ENCODE data around the gene HACL1.
"Not testable (repeated sequence)": the region's sequence is repeated elsewhere in the genome, so short reads cannot be mapped to it uniquely, and the experiment has no call there.

The HACL1 gene

GRCh38 chr3:15538345-15538744, 63.0 kb downstream of the HACL1 start:
- H3K4me2 ChIP-seq (ENCODE audit: low read length): no peak overlapping the region
- no peaks in the 10 kb centered on the region for H3K4me1 ChIP-seq (ENCODE audit: control insufficient read depth, insufficient read depth, low read length)
- H3K9ac ChIP-seq (ENCODE audit: low read depth, low read length): no peak overlapping the region
- no peaks in the 10 kb centered on the region for H3K36me3 ChIP-seq (ENCODE audit: insufficient read depth, low read length)
- H3K9me3 ChIP-seq (replicated peaks; ENCODE audit: low read length): no peaks in the 10 kb centered on the region
- H3K27me3 ChIP-seq (ENCODE audit: control insufficient read depth, insufficient read depth, low read length): no peaks in the 10 kb centered on the region
- H3K4me3 ChIP-seq (ENCODE audit: low read length): no peak overlapping the region

DNA sequence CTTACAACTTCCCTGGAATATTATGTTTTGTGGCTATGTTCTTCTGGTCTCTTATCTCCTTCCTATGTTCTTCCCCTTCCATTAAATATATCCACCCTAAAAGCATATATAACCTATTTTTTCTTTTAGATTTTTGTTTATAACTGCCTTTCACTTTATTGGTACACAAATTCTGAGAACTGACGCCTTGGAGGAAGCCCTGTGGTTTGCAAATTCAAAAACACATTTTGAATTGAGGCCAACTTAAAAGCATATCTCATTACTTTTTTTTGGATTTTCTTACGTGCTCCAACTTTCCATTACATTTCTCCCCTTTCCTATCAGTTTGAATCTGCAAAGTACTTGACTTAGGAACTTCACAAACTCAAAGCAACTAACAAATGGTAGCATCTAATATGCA, 64.5 kb downstream of the HACL1 start:
- Histone ChIP-seq H3K4me2 (ENCODE audit: low read length) (no peak overlapping the region), H3K9ac (ENCODE audit: low read depth, low read length) (no peak overlapping the region), H3K4me3 (ENCODE audit: low read length) (no peak overlapping the region), H3K9me3 (replicated peaks; ENCODE audit: low read length) (no peaks in the 10 kb centered on the region), H3K36me3 (ENCODE audit: insufficient read depth, low read length) (no peaks in the 10 kb centered on the region), H3K4me1 (ENCODE audit: control insufficient read depth, insufficient read depth, low read length) (no peaks in the 10 kb centered on the region), H3K27me3 (ENCODE audit: control insufficient read depth, insufficient read depth, low read length) (no peaks in the 10 kb centered on the region)

DNA sequence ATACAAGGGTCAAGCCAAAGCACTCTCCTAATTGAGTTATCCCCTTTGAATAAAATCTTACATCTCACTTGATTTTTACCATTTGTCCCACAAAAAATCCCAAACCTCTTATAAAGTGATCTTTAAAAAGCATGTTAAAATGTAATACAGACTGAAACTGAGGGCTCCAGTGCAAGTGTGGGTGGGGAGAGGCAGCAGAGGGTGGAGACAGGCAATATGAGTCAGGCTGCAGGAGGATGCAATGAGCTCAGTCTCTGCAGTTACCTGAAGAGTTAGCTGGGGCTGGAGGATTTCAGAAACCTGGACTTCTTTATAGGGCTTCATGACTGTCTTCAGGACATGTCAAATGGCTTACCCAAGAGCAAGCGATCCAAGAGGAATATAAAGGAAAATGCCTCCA, 65.6 kb downstream of the HACL1 start:
- no peaks in the 10 kb centered on the region for H3K27me3 ChIP-seq (ENCODE audit: control insufficient read depth, insufficient read depth, low read length)
- H3K4me2 ChIP-seq (ENCODE audit: low read length): no peak overlapping the region
- H3K9ac ChIP-seq (ENCODE audit: low read depth, low read length): no peak overlapping the region
- H3K4me1 ChIP-seq (ENCODE audit: control insufficient read depth, insufficient read depth, low read length): no peaks in the 10 kb centered on the region
- H3K36me3 ChIP-seq (ENCODE audit: insufficient read depth, low read length): no peaks in the 10 kb centered on the region
- H3K9me3 ChIP-seq (replicated peaks; ENCODE audit: low read length): no peaks in the 10 kb centered on the region
- no peak overlapping the region for H3K4me3 ChIP-seq (ENCODE audit: low read length)

GRCh38 chr3:15532614-15533013, 68.8 kb downstream of the HACL1 start:
- not testable (repeated sequence) for H3K27me3 ChIP-seq (ENCODE audit: control insufficient read depth, insufficient read depth, low read length); H3K4me2 ChIP-seq (ENCODE audit: low read length); H3K4me1 ChIP-seq (ENCODE audit: control insufficient read depth, insufficient read depth, low read length); H3K36me3 ChIP-seq (ENCODE audit: insufficient read depth, low read length); H3K9me3 ChIP-seq (replicated peaks; ENCODE audit: low read length); H3K4me3 ChIP-seq (ENCODE audit: low read length); H3K9ac ChIP-seq (ENCODE audit: low read depth, low read length)

DNA sequence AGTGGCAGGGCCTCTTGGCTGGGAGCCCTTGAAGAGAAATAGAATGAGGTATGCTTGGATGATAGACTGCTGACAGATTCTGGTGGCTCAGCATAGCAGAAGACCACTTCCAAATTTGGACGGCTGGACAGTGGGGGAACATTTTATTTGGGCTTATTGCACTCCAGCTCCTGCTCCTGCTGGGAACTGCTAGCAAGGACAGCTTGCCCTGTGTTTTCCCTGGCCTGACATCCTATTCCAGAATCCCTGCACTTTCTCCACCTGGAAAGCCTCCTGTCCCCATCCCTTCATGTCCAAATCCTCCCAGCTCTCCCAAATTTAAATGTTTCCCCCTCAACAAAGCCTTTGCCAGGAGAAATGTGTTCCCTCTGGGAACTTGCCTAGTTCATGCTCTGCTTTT, 70.0 kb downstream of the HACL1 start:
- Histone ChIP-seq H3K9me3 (replicated peaks; ENCODE audit: low read length) (no peaks in the 10 kb centered on the region), H3K27me3 (ENCODE audit: control insufficient read depth, insufficient read depth, low read length) (no peaks in the 10 kb centered on the region), H3K4me1 (ENCODE audit: control insufficient read depth, insufficient read depth, low read length) (no peaks in the 10 kb centered on the region), H3K4me3 (ENCODE audit: low read length) (no peak overlapping the region), H3K9ac (ENCODE audit: low read depth, low read length) (no peak overlapping the region), H3K36me3 (ENCODE audit: insufficient read depth, low read length) (no peaks in the 10 kb centered on the region), H3K4me2 (ENCODE audit: low read length) (no peak overlapping the region)

- Histone ChIP-seq H3K9ac (ENCODE audit: low read depth, low read length) (no peak overlapping the region), H3K9me3 (replicated peaks; ENCODE audit: low read length) (no peaks in the 10 kb centered on the region), H3K4me3 (ENCODE audit: low read length) (no peak overlapping the region), H3K4me2 (ENCODE audit: low read length) (no peak overlapping the region), H3K36me3 (ENCODE audit: insufficient read depth, low read length) (no peaks in the 10 kb centered on the region), H3K27me3 (ENCODE audit: control insufficient read depth, insufficient read depth, low read length) (no peaks in the 10 kb centered on the region), H3K4me1 (ENCODE audit: control insufficient read depth, insufficient read depth, low read length) (no peaks in the 10 kb centered on the region)
Measured at GRCh38 chr3:15528854-15529537, 72.4 kb downstream of the HACL1 start.

- Histone ChIP-seq H3K9me3 (replicated peaks; ENCODE audit: low read length) (no peaks in the 10 kb centered on the region), H3K36me3 (ENCODE audit: insufficient read depth, low read length) (no peaks in the 10 kb centered on the region), H3K9ac (ENCODE audit: low read depth, low read length) (no peak overlapping the region), H3K4me2 (ENCODE audit: low read length) (no peak overlapping the region), H3K4me3 (ENCODE audit: low read length) (no peak overlapping the region), H3K27me3 (ENCODE audit: control insufficient read depth, insufficient read depth, low read length) (no peaks in the 10 kb centered on the region), H3K4me1 (ENCODE audit: control insufficient read depth, insufficient read depth, low read length) (no peaks in the 10 kb centered on the region)
Measured at GRCh38 chr3:15527031-15527459, 74.3 kb downstream of the HACL1 start.

DNA sequence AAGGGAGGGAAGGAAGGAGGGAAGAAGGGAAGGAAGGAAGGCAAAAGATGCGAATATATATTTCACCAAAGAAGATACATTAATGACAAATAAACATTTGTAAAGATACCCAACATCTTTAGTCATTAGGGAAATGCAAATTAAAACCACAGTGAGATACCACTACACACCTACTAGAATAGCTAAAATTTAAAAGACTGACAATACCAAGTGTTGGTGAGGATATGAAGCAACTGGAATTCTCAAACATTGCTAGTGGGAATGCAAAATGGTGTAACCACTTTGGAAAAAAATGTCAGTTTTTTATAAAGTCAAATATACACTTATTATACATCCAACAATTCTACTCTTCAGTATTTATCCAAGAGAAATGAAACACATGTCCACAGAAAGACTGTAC, 75.6 kb downstream of the HACL1 start:
- no peaks in the 10 kb centered on the region for H3K9me3 ChIP-seq (replicated peaks; ENCODE audit: low read length)
- no peaks in the 10 kb centered on the region for H3K4me1 ChIP-seq (ENCODE audit: control insufficient read depth, insufficient read depth, low read length)
- no peak overlapping the region for H3K4me3 ChIP-seq (ENCODE audit: low read length)
- H3K27me3 ChIP-seq (ENCODE audit: control insufficient read depth, insufficient read depth, low read length): peaks cover 6% of the 10 kb centered on the region
- H3K36me3 ChIP-seq (ENCODE audit: insufficient read depth, low read length): no peaks in the 10 kb centered on the region
- no peak overlapping the region for H3K4me2 ChIP-seq (ENCODE audit: low read length)
- H3K9ac ChIP-seq (ENCODE audit: low read depth, low read length): no peak overlapping the region

DNA sequence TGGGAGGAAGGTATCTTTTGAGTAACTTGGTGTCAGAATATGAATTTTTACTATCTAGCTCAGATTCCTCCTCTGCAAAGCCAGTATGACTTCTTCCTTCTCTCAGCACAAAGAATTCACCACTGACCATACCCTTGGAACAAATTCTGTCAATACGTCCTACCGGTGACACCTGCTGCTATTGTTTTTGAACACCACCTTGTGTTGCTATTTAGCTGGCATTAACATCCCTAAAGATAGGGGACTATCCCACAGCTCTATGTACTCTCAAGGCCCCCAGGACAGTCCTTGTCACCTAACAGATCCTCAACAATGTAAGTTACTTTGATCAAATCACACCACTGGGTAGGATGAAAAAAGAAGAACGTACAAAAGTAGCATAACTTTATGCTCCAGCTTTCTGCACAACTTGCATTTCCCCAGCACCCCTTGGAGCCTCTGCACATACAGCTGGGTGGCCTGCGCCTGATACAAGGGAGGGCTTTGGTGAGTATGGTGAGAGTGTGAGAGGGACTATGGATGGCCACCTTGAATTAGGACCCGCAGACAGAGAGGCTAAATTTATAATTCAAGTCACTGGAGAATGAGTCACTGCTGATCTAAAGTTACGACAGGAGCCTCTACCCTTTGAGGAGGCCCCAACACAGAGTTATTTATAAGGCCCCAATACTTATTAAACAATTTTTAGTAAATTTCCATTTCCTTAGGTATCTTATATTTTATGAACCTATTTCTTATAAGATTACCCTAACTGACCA, 77.5 kb downstream of the HACL1 start:
- H3K4me1 ChIP-seq (ENCODE audit: control insufficient read depth, insufficient read depth, low read length): no peaks in the 10 kb centered on the region
- no peaks in the 10 kb centered on the region for H3K9me3 ChIP-seq (replicated peaks; ENCODE audit: low read length)
- peaks cover 11% of the 10 kb centered on the region for H3K27me3 ChIP-seq (ENCODE audit: control insufficient read depth, insufficient read depth, low read length)
- H3K4me2 ChIP-seq (ENCODE audit: low read length): no peak overlapping the region
- H3K9ac ChIP-seq (ENCODE audit: low read depth, low read length): no peak overlapping the region
- H3K36me3 ChIP-seq (ENCODE audit: insufficient read depth, low read length): no peaks in the 10 kb centered on the region
- no peak overlapping the region for H3K4me3 ChIP-seq (ENCODE audit: low read length)

DNA sequence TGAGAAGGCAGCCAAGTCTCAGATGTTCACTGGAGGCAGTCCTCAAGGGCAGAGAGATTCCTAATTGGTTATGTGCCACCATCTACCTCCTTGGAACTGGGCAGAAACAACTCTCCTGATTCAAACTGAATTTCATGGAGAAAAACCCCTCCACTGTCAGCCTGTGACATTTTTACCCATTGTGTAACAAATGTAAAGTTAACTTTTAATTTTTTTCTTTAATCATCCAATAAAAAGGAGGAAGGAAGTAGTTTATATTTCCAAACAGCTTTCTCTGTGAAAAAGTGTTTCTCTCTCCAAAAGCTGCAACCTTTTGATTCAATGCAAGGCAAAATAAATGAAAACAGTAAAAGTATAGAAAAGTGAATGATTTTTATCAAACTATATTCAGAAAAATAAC, 79.4 kb downstream of the HACL1 start:
- Histone ChIP-seq H3K4me1 (ENCODE audit: control insufficient read depth, insufficient read depth, low read length) (no peaks in the 10 kb centered on the region), H3K9me3 (replicated peaks; ENCODE audit: low read length) (no peaks in the 10 kb centered on the region), H3K9ac (ENCODE audit: low read depth, low read length) (no peak overlapping the region), H3K4me2 (ENCODE audit: low read length) (no peak overlapping the region), H3K36me3 (ENCODE audit: insufficient read depth, low read length) (no peaks in the 10 kb centered on the region), H3K4me3 (ENCODE audit: low read length) (no peak overlapping the region), H3K27me3 (ENCODE audit: control insufficient read depth, insufficient read depth, low read length) (peaks cover 11% of the 10 kb centered on the region)

GRCh38 chr3:15521573-15521965, 79.8 kb downstream of the HACL1 start, which contains the start of gene COLQ:
Gene COLQ (minus strand): TSS chr3:15521706. CDS start chr3:15521625, 81 bp downstream.
- H3K4me2 ChIP-seq (ENCODE audit: low read length): no peak within 1 kb of the TSS
- no peak within 1 kb of the TSS for H3K9ac ChIP-seq (ENCODE audit: low read depth, low read length)

More at GRCh38 chr3:15521573-15521965, 79.8 kb downstream of the HACL1 start, which contains the start of gene COLQ:
- no peaks in the 10 kb centered on the region for H3K36me3 ChIP-seq (ENCODE audit: insufficient read depth, low read length)
- H3K27me3 ChIP-seq (ENCODE audit: control insufficient read depth, insufficient read depth, low read length): peaks cover 11% of the 10 kb centered on the region
- H3K9me3 ChIP-seq (replicated peaks; ENCODE audit: low read length): no peaks in the 10 kb centered on the region
- H3K4me3 ChIP-seq (ENCODE audit: low read length): no peak within 1 kb of the TSS
- H3K4me1 ChIP-seq (ENCODE audit: control insufficient read depth, insufficient read depth, low read length): no peaks in the 10 kb centered on the region

Measured in skeletal muscle satellite cell (primary cell).